SU-DHL-6 (cell line): ENCODE data around the gene NEAT1.

Experiments used
- H2AFZ ChIP-seq: fragments of 200-600 bp; sonication (generic); 2 replicates; pipeline ENCODE4 v1.6.1; 2014; ENCODE audit warnings: low read depth, mild to moderate bottlenecking, moderate library complexity, mixed read lengths, antibody characterized with exemption, low read length; ENCODE audit not compliant: severe bottlenecking
- H3F3A ChIP-seq: fragments of 200-600 bp; shearing (Covaris generic); 2 replicates; pipeline ENCODE4 v1.6.0; 2016; ENCODE audit warnings: antibody characterized with exemption, mild to moderate bottlenecking; ENCODE audit not compliant: insufficient read depth
- H3K27ac ChIP-seq: fragments of 200-600 bp; sonication (generic); 2 replicates; pipeline ENCODE4 v1.5.1; 2016; ENCODE audit warnings: low read depth, mild to moderate bottlenecking, low read length, moderate library complexity, mixed read lengths
- H3K27me3 ChIP-seq: fragments of 200-600 bp; sonication (generic), shearing (Covaris generic); 2 replicates; pipeline ENCODE4 v1.6.0; 2014; ENCODE audit warnings: mild to moderate bottlenecking, low read length
- H3K36me3 ChIP-seq: fragments of 200-600 bp; sonication (generic); 2 replicates; pipeline ENCODE4 v1.6.1; 2014; ENCODE audit warnings: mild to moderate bottlenecking, low read length, mixed read lengths
- H3K4me2 ChIP-seq: fragments of 300-600, 200-600 bp; shearing (Covaris generic), sonication (generic); 2 replicates; pipeline ENCODE4 v1.6.0; 2014; ENCODE audit warnings: low read length, low read depth, mild to moderate bottlenecking; ENCODE audit not compliant: poor library complexity, severe bottlenecking
- H3K4me3 ChIP-seq: fragments of 200-600 bp; sonication (generic); 2 replicates; pipeline ENCODE4 v1.5.1; 2014; ENCODE audit warnings: antibody characterized with exemption, low read length, mild to moderate bottlenecking, mixed read lengths; ENCODE audit not compliant: insufficient read depth, poor library complexity, severe bottlenecking
- H3K79me2 ChIP-seq: fragments of 200-600 bp; sonication (generic); 2 replicates; pipeline ENCODE4 v1.6.1; 2014; ENCODE audit warnings: mild to moderate bottlenecking, low read length, moderate library complexity; ENCODE audit not compliant: insufficient read depth
- H3K9ac ChIP-seq: fragments of 200-600 bp; sonication (generic); 2 replicates; pipeline ENCODE4 v1.7.0; 2014; ENCODE audit warnings: mild to moderate bottlenecking, low read length
- H3K9me2 ChIP-seq: fragments of 200-600 bp; sonication (generic); replicated peaks from 2 replicates; pipeline ENCODE4 v1.6.1; 2014; ENCODE audit warnings: low read length; ENCODE audit not compliant: insufficient read depth
- H3K9me3 ChIP-seq: fragments of 200-600 bp; sonication (generic); 2 replicates; pipeline ENCODE4 v1.6.1; 2014; ENCODE audit warnings: low read length, mixed read lengths; ENCODE audit not compliant: insufficient read depth
- H4K20me1 ChIP-seq: fragments of 200-600 bp; sonication (generic); 2 replicates; pipeline ENCODE4 v1.6.1; 2014; ENCODE audit warnings: low read depth, mild to moderate bottlenecking, antibody characterized with exemption, low read length, moderate library complexity, mixed read lengths
- EZH2phosphoT487 ChIP-seq: fragments of 200-600 bp; sonication (generic), shearing (Covaris generic); conservative IDR thresholded peaks from 2 replicates; pipeline ENCODE4 v1.6.1; 2018; ENCODE audit warnings: mild to moderate bottlenecking, antibody characterized with exemption, low read length, moderate library complexity, mixed read lengths
- TF ChIP-seq, protein P1 (sequence below): fragments of 200-600 bp; sonication (generic); IDR thresholded peaks from one replicate; pipeline ENCODE4 v1.5.1; 2017; ENCODE audit warnings: antibody characterized with exemption, mild to moderate bottlenecking, low read length, moderate library complexity; ENCODE audit not compliant: insufficient read depth, poor library complexity, severe bottlenecking

The NEAT1 gene

DNA sequence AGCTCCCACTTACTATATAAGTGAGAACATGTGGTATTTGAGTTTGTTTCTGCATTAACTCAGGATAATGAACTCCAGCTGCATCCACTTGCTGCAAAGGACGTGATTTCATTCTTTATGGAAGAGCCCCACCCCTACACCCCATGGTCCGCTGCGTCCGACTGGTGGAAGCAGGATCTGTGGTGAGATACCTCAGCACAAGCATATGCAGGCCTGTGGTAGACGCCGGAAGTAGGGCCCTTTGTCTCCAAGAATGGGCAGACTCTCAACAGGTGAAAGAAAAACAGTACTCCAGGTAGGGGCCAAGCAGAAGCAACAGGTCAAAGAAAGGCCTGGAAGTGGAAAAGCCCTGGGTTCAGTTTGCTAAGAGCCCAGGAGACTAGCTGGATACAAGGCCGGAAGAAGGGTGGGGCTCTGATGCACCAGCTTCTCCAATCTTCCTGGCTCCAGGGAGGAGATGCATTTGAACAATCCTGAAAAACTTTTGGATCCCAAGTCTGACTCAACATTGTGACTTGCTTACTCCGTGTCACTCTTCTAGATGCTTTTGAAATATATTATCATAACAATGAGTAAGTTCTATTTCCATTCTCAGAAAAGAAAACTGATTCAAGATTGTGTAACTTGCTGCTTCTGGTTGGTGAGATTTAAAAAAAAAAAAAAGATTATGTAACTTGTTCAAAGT, 30.4 kb downstream of the NEAT1 start:
- no peak overlapping the region for H3K9ac ChIP-seq
- H3K9me2 ChIP-seq, result no peaks in the 10 kb centered on the region
- H3K79me2 ChIP-seq, result peaks cover 14% of the 10 kb centered on the region
- no peaks in the 10 kb centered on the region for H3K36me3 ChIP-seq
- no peaks in the 10 kb centered on the region for H3K9me3 ChIP-seq
- H3K27ac ChIP-seq, result no peak overlapping the region
- H3F3A ChIP-seq, result peaks cover 21% of the 10 kb centered on the region
- H3K27me3 ChIP-seq, result no peaks in the 10 kb centered on the region
- H3K4me2 ChIP-seq, result no peak overlapping the region
- no peak for TF ChIP-seq EZH2phosphoT487
- TF ChIP-seq, protein P1, sequence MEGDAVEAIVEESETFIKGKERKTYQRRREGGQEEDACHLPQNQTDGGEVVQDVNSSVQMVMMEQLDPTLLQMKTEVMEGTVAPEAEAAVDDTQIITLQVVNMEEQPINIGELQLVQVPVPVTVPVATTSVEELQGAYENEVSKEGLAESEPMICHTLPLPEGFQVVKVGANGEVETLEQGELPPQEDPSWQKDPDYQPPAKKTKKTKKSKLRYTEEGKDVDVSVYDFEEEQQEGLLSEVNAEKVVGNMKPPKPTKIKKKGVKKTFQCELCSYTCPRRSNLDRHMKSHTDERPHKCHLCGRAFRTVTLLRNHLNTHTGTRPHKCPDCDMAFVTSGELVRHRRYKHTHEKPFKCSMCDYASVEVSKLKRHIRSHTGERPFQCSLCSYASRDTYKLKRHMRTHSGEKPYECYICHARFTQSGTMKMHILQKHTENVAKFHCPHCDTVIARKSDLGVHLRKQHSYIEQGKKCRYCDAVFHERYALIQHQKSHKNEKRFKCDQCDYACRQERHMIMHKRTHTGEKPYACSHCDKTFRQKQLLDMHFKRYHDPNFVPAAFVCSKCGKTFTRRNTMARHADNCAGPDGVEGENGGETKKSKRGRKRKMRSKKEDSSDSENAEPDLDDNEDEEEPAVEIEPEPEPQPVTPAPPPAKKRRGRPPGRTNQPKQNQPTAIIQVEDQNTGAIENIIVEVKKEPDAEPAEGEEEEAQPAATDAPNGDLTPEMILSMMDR, result no peak
- H3K4me3 ChIP-seq, result no peak overlapping the region
- H4K20me1 ChIP-seq, result no peaks in the 10 kb centered on the region
- H2AFZ ChIP-seq, result no peak overlapping the region

DNA sequence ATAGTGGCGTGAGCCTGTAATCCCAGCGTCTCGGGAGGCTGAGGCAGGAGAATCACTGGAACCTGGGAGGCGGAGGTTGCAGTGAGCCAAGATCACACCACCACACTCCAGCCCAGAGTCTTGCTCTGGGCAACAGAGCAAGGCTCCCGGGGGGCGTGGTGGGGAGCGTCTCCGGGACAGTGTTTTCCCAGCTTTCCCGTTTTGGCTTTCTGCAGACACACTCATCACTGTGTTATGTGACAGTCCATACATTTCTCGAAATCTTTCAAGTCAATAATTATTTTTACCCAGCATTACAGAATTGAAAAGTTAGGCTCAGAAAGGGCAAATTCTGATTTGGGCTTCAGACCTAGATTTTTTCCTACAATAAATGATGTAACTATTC, 31.7 kb downstream of the NEAT1 start:
- Histone ChIP-seq H3K27me3 (no peaks in the 10 kb centered on the region), H3K9me3 (no peaks in the 10 kb centered on the region), H2AFZ (no peak overlapping the region), H4K20me1 (no peaks in the 10 kb centered on the region), H3K79me2 (peaks cover 14% of the 10 kb centered on the region), H3K27ac (peak overlapping the region; percentile 72), H3K9me2 (no peaks in the 10 kb centered on the region), H3F3A (peaks cover 22% of the 10 kb centered on the region), H3K4me3 (peak overlapping the region; percentile 96), H3K36me3 (no peaks in the 10 kb centered on the region), H3K9ac (peak overlapping the region; percentile 95), H3K4me2 (peak overlapping the region; percentile 92)
- TF ChIP-seq, protein P1, result no peak
- no peak for TF ChIP-seq EZH2phosphoT487

DNA sequence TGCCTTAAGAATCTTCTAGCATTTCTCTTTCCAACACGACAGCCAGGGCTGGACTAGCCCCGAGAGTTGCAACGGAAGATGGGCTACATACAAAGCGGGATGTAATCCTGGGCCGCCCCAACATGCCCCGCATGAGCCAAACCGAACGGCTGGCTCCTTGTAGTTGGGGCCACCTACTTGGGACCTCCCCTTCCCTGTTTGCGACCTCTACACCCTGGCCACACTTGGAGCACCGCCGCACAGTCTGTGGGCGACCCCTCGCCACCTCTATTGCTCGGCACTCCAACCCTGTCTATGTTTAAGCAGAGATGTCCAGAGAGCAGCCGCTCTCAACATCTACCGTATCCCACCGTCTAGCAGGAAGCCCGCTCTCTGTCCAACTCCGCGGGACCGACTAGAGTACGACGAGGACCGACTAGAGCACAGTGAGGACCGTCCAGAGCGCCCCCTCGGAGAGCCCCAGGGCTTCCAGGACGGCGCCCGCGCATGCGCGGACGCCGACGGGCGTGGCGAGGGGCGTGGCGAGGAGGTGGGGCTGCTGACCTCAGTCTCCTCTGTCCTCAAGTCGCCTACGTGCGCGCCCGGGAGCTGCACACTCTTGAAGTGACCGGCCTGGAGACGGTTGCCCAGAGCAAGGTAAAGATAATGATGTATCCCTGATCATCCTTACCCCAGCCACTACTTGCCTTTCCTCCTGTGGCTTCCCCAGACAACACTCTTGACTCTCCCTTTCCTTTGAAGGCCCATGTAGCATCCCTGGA, 32.3 kb downstream of the NEAT1 start:
- H3K4me3 ChIP-seq, result peak overlapping the region; percentile 96
- no peaks in the 10 kb centered on the region for H3K36me3 ChIP-seq
- H4K20me1 ChIP-seq, result no peaks in the 10 kb centered on the region
- H3K9ac ChIP-seq, result peak overlapping the region; percentile 95
- H3K27ac ChIP-seq, result peak overlapping the region; percentile 88
- H3K9me2 ChIP-seq, result no peaks in the 10 kb centered on the region
- H3K79me2 ChIP-seq, result peaks cover 19% of the 10 kb centered on the region
- H3K27me3 ChIP-seq, result no peaks in the 10 kb centered on the region
- H3K4me2 ChIP-seq, result peak overlapping the region; percentile 92
- peaks cover 22% of the 10 kb centered on the region for H3F3A ChIP-seq
- TF ChIP-seq, protein P1, result peak; percentile 37
- no peak for TF ChIP-seq EZH2phosphoT487
- peak overlapping the region; percentile 69 for H2AFZ ChIP-seq
- H3K9me3 ChIP-seq, result no peaks in the 10 kb centered on the region
